ENCODE data around the gene TACR2.

Gene TACR2

DNA sequence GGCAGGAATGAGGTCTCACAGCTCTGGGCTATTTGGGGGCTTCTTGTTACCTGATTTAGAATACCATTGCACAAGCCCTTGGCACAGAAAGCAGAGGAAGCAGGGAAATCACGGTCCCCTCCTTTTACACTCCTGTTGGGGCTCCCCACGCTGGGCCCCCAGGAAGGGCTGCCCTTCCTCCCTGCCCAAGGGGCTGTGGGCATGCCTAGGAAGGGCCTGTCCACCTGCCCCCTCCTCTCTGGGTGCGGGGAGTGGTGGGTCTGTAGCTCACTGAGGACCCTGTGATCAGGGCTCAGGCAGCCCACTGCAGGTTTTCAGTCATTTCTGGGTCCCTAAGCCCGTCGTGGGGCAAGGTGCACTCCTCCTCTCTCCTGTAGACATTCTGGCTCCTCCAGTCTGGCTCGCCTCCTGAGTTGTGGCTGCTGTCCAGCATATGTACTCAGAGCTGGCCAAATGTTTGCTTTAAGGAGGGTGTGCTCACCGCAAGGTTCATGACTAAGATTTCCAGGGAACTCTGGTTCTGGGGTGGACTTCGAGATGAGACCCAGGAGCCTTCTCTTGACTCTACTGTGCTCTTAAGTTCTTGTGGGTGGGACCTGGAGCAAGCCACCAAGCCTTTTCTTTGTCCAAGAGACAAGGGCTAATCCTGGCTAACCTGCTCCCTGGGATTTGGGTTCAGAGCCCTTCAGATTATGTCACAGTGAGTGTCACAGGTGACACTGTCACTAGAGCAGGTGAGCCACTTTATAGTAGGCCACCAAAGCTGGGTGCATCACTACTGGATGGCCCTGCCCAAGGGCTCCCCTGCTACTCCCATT, 56.0 kb downstream of the TACR2 start:
- TF ChIP-seq, protein P1, sequence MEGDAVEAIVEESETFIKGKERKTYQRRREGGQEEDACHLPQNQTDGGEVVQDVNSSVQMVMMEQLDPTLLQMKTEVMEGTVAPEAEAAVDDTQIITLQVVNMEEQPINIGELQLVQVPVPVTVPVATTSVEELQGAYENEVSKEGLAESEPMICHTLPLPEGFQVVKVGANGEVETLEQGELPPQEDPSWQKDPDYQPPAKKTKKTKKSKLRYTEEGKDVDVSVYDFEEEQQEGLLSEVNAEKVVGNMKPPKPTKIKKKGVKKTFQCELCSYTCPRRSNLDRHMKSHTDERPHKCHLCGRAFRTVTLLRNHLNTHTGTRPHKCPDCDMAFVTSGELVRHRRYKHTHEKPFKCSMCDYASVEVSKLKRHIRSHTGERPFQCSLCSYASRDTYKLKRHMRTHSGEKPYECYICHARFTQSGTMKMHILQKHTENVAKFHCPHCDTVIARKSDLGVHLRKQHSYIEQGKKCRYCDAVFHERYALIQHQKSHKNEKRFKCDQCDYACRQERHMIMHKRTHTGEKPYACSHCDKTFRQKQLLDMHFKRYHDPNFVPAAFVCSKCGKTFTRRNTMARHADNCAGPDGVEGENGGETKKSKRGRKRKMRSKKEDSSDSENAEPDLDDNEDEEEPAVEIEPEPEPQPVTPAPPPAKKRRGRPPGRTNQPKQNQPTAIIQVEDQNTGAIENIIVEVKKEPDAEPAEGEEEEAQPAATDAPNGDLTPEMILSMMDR (conservative IDR thresholded peaks at IDR 0.05; ENCODE audit: low read depth, low read length), result no peak
- DNase-seq (ENCODE audit: low read depth), result peak; percentile 93
- no peak overlapping the region for H3K4me3 ChIP-seq (ENCODE audit: low read depth, low read length)

DNA sequence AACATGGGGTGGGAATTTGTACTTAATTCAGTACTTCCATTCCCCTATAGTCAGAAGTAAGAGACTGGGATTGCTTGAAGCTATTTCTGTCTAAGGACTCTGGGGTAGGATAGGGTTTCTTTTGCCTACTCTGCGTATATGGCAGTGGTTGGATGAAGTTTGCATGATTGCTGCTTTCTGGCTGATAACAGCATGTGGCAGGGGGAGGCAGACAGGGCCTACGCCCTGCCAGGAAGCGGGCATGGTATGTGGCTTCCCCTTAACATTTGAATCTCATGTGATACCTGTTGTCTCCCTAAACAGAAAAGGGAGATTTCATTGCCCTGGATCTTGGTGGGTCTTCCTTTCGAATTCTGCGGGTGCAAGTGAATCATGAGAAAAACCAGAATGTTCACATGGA, 57.1 kb downstream of the TACR2 start:
- TF ChIP-seq, protein P1 (conservative IDR thresholded peaks at IDR 0.05; ENCODE audit: low read depth, low read length), result no peak
- H3K4me3 ChIP-seq (ENCODE audit: low read depth, low read length), result no peak overlapping the region
- no peak for DNase-seq (ENCODE audit: low read depth)

DNA sequence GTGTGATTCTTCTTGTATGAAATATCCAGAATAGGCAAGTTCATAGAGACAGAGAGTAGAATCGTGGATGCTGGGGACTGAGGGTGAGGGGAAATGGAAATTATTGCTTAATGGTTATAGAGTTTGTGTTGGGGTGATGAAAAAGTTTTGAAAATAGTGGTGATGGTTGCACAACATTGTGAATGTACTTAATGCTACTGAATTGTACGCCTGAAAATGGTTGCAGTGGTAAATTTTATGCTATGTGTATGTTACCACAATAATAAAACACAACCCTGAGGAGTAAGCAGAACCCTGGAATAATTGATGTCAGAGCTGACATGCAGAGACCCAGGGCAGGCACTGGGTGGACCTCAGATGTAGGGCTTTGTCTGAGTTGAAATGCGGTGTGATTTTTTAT, 57.6 kb downstream of the TACR2 start:
- TF ChIP-seq, protein P1 (conservative IDR thresholded peaks at IDR 0.05; ENCODE audit: low read depth, low read length), result no peak
- no peak overlapping the region for H3K4me3 ChIP-seq (ENCODE audit: low read depth, low read length)
- peak; percentile 67 for DNase-seq (ENCODE audit: low read depth)

DNA sequence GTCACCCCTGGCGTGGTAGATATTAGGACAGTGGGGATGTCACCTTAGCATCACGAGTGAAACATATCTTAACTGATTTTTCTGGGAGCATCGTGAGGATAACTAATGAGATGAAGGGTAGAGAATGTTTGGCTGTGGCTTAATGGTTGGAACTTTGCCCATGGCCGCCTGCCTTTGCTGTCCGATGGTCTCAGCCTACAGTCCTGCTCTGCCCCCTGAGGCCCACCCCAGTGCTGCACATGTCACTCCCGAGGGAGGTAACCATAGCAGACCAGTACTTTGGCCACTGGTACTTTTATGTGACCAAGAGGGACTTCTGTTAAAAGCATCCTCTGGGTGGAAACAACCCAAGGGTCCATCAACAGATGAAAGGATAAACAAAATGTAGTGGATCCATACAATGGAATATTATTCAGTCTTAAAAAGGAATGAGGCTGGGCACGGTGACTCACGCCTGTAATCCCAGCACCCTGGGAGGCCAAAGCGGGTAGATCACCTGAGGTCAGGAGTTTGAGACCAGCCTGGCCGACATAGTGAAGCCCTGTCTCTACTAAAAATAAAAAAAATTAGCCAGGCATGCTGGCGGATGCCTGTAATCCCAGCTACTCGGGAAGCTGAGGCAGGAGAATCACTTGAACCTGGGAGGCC, 58.4 kb downstream of the TACR2 start:
- TF ChIP-seq, protein P1 (conservative IDR thresholded peaks at IDR 0.05; ENCODE audit: low read depth, low read length), result no peak
- no peak overlapping the region for H3K4me3 ChIP-seq (ENCODE audit: low read depth, low read length)
- no peak for DNase-seq (ENCODE audit: low read depth)

DNA sequence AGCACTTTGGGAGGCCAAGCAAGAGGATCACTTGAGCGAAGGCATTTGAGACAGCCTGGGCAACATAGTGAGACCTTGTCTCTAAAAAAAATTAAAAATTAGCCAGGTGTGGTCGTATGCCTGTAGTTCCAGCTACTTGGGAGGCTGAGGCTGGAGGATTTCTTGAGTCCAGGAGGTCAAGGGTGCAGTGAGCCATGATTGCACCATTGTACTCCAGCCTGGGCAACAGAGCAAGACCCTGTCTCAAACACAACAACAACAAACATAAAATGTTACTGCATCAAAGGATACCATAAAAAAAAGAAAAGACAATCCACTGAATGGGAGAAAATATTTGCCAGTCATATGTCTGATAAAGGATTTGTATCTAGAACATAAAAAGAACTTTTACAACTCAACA, 60.5 kb downstream of the TACR2 start:
- DNase-seq (ENCODE audit: low read depth), result no peak
- no peak overlapping the region for H3K4me3 ChIP-seq (ENCODE audit: low read depth, low read length)

DNA sequence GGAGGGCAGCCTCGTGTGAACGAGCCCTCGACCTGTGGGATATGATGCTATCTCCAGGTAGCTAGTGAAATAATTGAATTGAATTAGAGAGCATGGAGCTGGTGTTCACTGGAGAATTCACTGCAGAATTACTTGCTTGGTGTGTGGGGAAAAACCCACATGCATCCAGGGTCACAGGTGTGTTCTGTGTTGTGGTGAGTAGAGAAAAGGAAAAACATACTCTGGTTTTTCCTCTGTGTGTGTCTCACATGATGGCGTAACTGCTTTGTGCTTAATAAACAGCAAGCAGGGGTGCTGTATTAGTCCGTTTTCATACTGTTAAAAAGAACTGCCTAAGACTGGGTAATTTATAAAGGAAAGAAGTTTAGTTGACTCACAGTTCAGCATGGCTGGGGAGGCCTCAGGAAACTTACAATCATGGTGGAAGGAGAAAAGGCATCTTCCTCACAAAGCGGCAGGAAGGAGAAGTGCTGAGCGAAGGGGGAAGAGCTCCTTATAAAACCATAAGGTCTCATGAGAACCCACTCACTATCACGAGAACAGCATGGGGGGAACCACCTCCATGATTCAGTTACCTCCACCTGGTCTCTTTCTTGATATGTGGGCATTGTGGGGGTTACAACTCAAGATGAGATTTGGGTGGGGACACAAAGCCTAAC, 62.6 kb downstream of the TACR2 start:
- TF ChIP-seq, protein P1 (conservative IDR thresholded peaks at IDR 0.05; ENCODE audit: low read depth, low read length), result no peak
- no peak for DNase-seq (ENCODE audit: low read depth)
- no peak overlapping the region for H3K4me3 ChIP-seq (ENCODE audit: low read depth, low read length)

More for the DNA sequence above, 60.5 kb downstream of the TACR2 start:
- TF ChIP-seq, protein P1 (conservative IDR thresholded peaks at IDR 0.05; ENCODE audit: low read depth, low read length), result no peak

Measured in choroid plexus epithelial cell (primary cell).